ENCODE data around the gene SPDL1.

Gene SPDL1

GRCh38 chr5:169544264-169544950 lies 39.2 kb upstream of the SPDL1 start:
- no peaks in the 10 kb centered on the region for H3K9me3 ChIP-seq (ENCODE audit: severe bottlenecking)

GRCh38 chr5:169545762-169546161 lies 37.8 kb upstream of the SPDL1 start:
- no peaks in the 10 kb centered on the region for H3K36me3 ChIP-seq
- no peak for DNase-seq
- H3K4me3 ChIP-seq (ENCODE audit: low read depth, low read length): no peak overlapping the region
- H3K27me3 ChIP-seq (ENCODE audit: insufficient read depth, low read depth, severe bottlenecking): peaks cover 52% of the 10 kb centered on the region
- H3K9me3 ChIP-seq (ENCODE audit: severe bottlenecking): no peaks in the 10 kb centered on the region
- TF ChIP-seq CTCF (IDR thresholded peaks at IDR 0.05; ENCODE audit: low read depth, low read length): no peak
- no peak overlapping the region for H3K27ac ChIP-seq

More at GRCh38 chr5:169544264-169544950, 39.2 kb upstream of the SPDL1 start:
- H3K36me3 ChIP-seq: no peaks in the 10 kb centered on the region
- peaks cover 52% of the 10 kb centered on the region for H3K27me3 ChIP-seq (ENCODE audit: insufficient read depth, low read depth, severe bottlenecking)
- DNase-seq: no peak
- H3K27ac ChIP-seq: no peak overlapping the region
- TF ChIP-seq CTCF (IDR thresholded peaks at IDR 0.05; ENCODE audit: low read depth, low read length): no peak
- no peak overlapping the region for H3K4me3 ChIP-seq (ENCODE audit: low read depth, low read length)

GRCh38 chr5:169546346-169546745 lies 37.2 kb upstream of the SPDL1 start:
- peaks cover 57% of the 10 kb centered on the region for H3K27me3 ChIP-seq (ENCODE audit: insufficient read depth, low read depth, severe bottlenecking)
- no peak overlapping the region for H3K27ac ChIP-seq
- no peaks in the 10 kb centered on the region for H3K9me3 ChIP-seq (ENCODE audit: severe bottlenecking)
- no peak for DNase-seq
- H3K4me3 ChIP-seq (ENCODE audit: low read depth, low read length): no peak overlapping the region
- no peak for TF ChIP-seq CTCF (IDR thresholded peaks at IDR 0.05; ENCODE audit: low read depth, low read length)
- H3K36me3 ChIP-seq: no peaks in the 10 kb centered on the region

GRCh38 chr5:169547508-169547907 lies 36.1 kb upstream of the SPDL1 start:
- DNase-seq: no peak
- no peak for TF ChIP-seq CTCF (IDR thresholded peaks at IDR 0.05; ENCODE audit: low read depth, low read length)
- Histone ChIP-seq H3K27ac (no peak overlapping the region), H3K4me3 (ENCODE audit: low read depth, low read length) (no peak overlapping the region), H3K36me3 (no peaks in the 10 kb centered on the region), H3K9me3 (ENCODE audit: severe bottlenecking) (no peaks in the 10 kb centered on the region), H3K27me3 (ENCODE audit: insufficient read depth, low read depth, severe bottlenecking) (peaks cover 64% of the 10 kb centered on the region)

GRCh38 chr5:169548315-169548714 lies 35.3 kb upstream of the SPDL1 start:
- H3K9me3 ChIP-seq (ENCODE audit: severe bottlenecking): no peaks in the 10 kb centered on the region
- H3K36me3 ChIP-seq: no peaks in the 10 kb centered on the region
- peaks cover 60% of the 10 kb centered on the region for H3K27me3 ChIP-seq (ENCODE audit: insufficient read depth, low read depth, severe bottlenecking)
- no peak for DNase-seq
- TF ChIP-seq CTCF (IDR thresholded peaks at IDR 0.05; ENCODE audit: low read depth, low read length): no peak
- H3K27ac ChIP-seq: no peak overlapping the region
- no peak overlapping the region for H3K4me3 ChIP-seq (ENCODE audit: low read depth, low read length)
